Right lobe of liver (tissue), 4 donors: ENCODE data around the gene FREM3.

Experiments used
- CTCF ChIP-seq, 4 donors: fragments of 200-600 bp in 3 of 4; fragments of 450-650 bp in 1 of 4; IDR thresholded peaks; one replicate each; pipeline versions ENCODE4 v1.5.1 to v1.8.0; 2016 to 2022; ENCODE audit warnings: antibody characterized with exemption in 4 of 4, mild to moderate bottlenecking in 2 of 4
- POLR2A ChIP-seq: fragments of 450-650 bp; IDR thresholded peaks from one replicate; pipeline ENCODE4 v1.6.1; 2017; ENCODE audit warnings: antibody characterized with exemption, mild to moderate bottlenecking
- donor health status: DM: no; HTN: no; CAD: no.
- donor health status: DM: no; HTN: no; CAD: no.
- donor health status: DM: no; HTN: yes; CAD: no.

- TF ChIP-seq POLR2A (no peak), CTCF (IDR thresholded peaks at IDR 0.05) (no peak)
These were observed 65.7 kb downstream of the FREM3 start for GRCh38 chr4:143634763-143635162.
